ENCODE results near the gene TRPC5OS. TPM values are rescaled to one million over a fixed set of nuclear protein-coding genes. Genes with fewer than 3 reads are reported as not detected.

Gene TRPC5OS
- total RNA-seq, 4 donors from 2014 or later: not detected

- H3K27me3 ChIP-seq: no peaks in the 10 kb centered on the region
- H3K4me3 ChIP-seq: no peak overlapping the region
- H3K27ac ChIP-seq: no peak overlapping the region
- WGBS, 2 donors (ENCODE audit: low coverage in 1 of 2): 59% methylated on average over 2 of the region's 4 CpGs; no CpG with 5 or more reads in 1 of the 2 donors
- H3K4me1 ChIP-seq: no peaks in the 10 kb centered on the region
- no peaks in the 10 kb centered on the region for H3K9me3 ChIP-seq
- no peak for ATAC-seq
- no peaks in the 10 kb centered on the region for H3K36me3 ChIP-seq
- TF ChIP-seq POLR2AphosphoS5 (IDR thresholded peaks at IDR 0.05): no peak
- TF ChIP-seq POLR2A (IDR thresholded peaks at IDR 0.05): no peak
- TF ChIP-seq EP300 (IDR thresholded peaks at IDR 0.05): no peak
- TF ChIP-seq, protein P1, sequence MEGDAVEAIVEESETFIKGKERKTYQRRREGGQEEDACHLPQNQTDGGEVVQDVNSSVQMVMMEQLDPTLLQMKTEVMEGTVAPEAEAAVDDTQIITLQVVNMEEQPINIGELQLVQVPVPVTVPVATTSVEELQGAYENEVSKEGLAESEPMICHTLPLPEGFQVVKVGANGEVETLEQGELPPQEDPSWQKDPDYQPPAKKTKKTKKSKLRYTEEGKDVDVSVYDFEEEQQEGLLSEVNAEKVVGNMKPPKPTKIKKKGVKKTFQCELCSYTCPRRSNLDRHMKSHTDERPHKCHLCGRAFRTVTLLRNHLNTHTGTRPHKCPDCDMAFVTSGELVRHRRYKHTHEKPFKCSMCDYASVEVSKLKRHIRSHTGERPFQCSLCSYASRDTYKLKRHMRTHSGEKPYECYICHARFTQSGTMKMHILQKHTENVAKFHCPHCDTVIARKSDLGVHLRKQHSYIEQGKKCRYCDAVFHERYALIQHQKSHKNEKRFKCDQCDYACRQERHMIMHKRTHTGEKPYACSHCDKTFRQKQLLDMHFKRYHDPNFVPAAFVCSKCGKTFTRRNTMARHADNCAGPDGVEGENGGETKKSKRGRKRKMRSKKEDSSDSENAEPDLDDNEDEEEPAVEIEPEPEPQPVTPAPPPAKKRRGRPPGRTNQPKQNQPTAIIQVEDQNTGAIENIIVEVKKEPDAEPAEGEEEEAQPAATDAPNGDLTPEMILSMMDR (IDR thresholded peaks at IDR 0.05): no peak
Measured at GRCh38 chrX:111847491-111848133, 28.4 kb upstream of the TRPC5OS start.

GRCh38 chrX:111848541-111848940 lies 27.4 kb upstream of the TRPC5OS start:
- no peaks in the 10 kb centered on the region for H3K9me3 ChIP-seq
- no peak overlapping the region for H3K4me3 ChIP-seq
- H3K4me1 ChIP-seq: no peaks in the 10 kb centered on the region
- H3K27me3 ChIP-seq: no peaks in the 10 kb centered on the region
- 57 to 80% methylated on average over 1 to 3 of the region's 5 CpGs for WGBS, 2 donors (ENCODE audit: low coverage in 1 of 2)
- no peaks in the 10 kb centered on the region for H3K36me3 ChIP-seq
- no peak for TF ChIP-seq POLR2A (IDR thresholded peaks at IDR 0.05)
- no peak for TF ChIP-seq POLR2AphosphoS5 (IDR thresholded peaks at IDR 0.05)
- no peak for TF ChIP-seq EP300 (IDR thresholded peaks at IDR 0.05)
- TF ChIP-seq, protein P1 (IDR thresholded peaks at IDR 0.05): no peak
- no peak for ATAC-seq
- no peak overlapping the region for H3K27ac ChIP-seq

- no peak overlapping the region for H3K4me3 ChIP-seq
- TF ChIP-seq POLR2AphosphoS5 (IDR thresholded peaks at IDR 0.05) (no peak), EP300 (IDR thresholded peaks at IDR 0.05) (no peak), POLR2A (IDR thresholded peaks at IDR 0.05) (no peak)
- TF ChIP-seq, protein P1 (IDR thresholded peaks at IDR 0.05): no peak
- no peaks in the 10 kb centered on the region for H3K4me1 ChIP-seq
- no peak for ATAC-seq
- no peak overlapping the region for H3K27ac ChIP-seq
- no peaks in the 10 kb centered on the region for H3K9me3 ChIP-seq
- no peaks in the 10 kb centered on the region for H3K27me3 ChIP-seq
- no peaks in the 10 kb centered on the region for H3K36me3 ChIP-seq
Measured at GRCh38 chrX:111850975-111851374, 25.0 kb upstream of the TRPC5OS start.

DNA sequence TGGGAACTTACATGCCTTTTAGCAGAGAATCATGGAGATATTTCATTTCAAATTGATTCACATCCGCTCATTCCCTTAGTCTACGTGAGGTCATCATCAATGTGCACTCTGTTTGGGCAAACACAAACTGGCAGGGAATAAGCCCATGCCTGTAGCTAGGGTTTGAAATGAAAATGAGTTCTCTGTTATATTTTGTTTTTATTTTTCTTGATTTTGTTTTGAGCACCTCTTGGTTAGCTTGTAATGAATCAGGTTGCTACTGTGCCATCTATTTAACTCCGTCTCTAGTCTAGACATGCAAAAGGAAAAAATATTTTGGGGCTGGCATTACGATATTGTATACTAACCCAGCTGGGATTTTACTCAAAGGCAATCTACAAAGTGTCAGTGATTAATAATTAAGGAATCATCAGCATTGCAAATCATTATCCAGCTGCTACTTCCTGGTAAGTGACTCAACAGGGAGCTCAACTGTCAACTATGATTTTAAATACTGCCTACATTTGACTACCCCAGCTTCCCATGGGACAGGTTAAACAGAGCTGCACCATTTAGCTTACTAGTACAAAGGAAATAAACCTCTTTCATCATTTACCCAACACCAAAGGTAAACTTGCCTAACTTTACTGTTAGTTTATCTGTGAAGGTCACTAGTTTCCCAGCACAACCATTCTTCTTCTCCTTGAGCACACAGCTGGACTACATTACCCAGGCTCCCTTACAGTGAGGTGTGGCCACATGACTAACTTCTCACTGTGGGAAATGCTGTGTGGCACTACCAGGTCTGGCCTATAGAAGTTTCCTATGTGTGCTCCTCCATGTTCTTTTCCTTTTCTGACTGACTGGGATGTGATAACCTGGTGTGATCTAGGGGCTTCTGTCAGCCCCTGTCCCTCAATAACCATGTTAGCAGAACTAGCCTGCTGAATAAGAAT lies 21.2 kb upstream of the TRPC5OS start:
- Histone ChIP-seq H3K4me3 (no peak overlapping the region), H3K9me3 (no peaks in the 10 kb centered on the region), H3K27ac (no peak overlapping the region), H3K27me3 (no peaks in the 10 kb centered on the region), H3K4me1 (no peaks in the 10 kb centered on the region), H3K36me3 (no peaks in the 10 kb centered on the region)
- no peak for ATAC-seq
- TF ChIP-seq POLR2A (IDR thresholded peaks at IDR 0.05): no peak
- TF ChIP-seq, protein P1 (IDR thresholded peaks at IDR 0.05): no peak
- WGBS, 2 donors (ENCODE audit: low coverage in 1 of 2): 92 to 98% methylated on average over 4 of the region's 4 CpGs
